WERI-Rb-1 (cell line): Measurements from ENCODE around the gene PLIN3.
"Not testable (repeated sequence)": the region's sequence is repeated elsewhere in the genome, so short reads cannot be mapped to it uniquely, and the experiment has no call there.

Source experiments
- DNase-seq: peaks from one replicate; pipeline ENCODE4 v3.0.0-alpha.2; 2020
- H3K27ac ChIP-seq: fragments of 250-450 bp; sonication (Bioruptor Pico); 2 replicates; pipeline ENCODE4 v1.5.1; 2020; ENCODE audit warnings: mild to moderate bottlenecking, moderate library complexity
- H3K27me3 ChIP-seq: fragments of 250-450 bp; sonication (Bioruptor Pico); 2 replicates; pipeline ENCODE4 v1.5.1; 2021; ENCODE audit warnings: mild to moderate bottlenecking, low read depth, moderate library complexity; ENCODE audit not compliant: insufficient read depth, severe bottlenecking
- H3K36me3 ChIP-seq: fragments of 250-450 bp; sonication (Bioruptor Pico); 2 replicates; pipeline ENCODE4 v1.5.1; 2020; ENCODE audit warnings: mild to moderate bottlenecking, moderate library complexity
- H3K4me3 ChIP-seq: 2 replicates; pipeline ENCODE4 v1.5.1; 2011; ENCODE audit warnings: low read depth, mild to moderate bottlenecking, control low read depth, low read length
- H3K9me3 ChIP-seq: fragments of 250-450 bp; sonication (Bioruptor Pico); 2 replicates; pipeline ENCODE4 v1.5.1; 2021; ENCODE audit warnings: mild to moderate bottlenecking, moderate library complexity; ENCODE audit not compliant: severe bottlenecking
- TF ChIP-seq, protein P1 (sequence below): IDR thresholded peaks from 2 replicates; pipeline ENCODE4 v1.5.1; 2011; ENCODE audit warnings: low read depth, mild to moderate bottlenecking, control low read depth, inconsistent platforms, low read length

The PLIN3 gene

DNA sequence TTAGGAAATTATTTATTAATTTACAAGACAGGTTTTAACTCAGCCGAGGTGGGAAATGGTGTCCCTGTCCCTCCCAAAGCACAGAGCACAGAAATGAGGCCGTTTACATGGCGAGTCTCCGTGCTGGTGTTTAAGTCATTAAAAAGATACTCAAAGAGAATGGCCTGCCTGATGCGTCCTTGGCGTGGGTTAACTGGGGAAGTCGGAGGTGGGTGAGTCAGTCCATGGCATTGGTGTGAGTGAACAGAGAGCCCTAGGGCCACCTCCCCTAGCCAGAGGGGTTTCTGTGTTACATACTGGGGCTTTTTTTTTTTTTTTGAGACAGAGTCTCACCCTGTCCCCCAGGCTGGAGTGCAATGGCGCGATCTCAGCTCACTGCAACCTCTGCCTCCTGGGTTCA lies 72.1 kb downstream of the PLIN3 start:
- Histone ChIP-seq H3K4me3 (no peak overlapping the region), H3K36me3 (peaks cover 48% of the 10 kb centered on the region)
- DNase-seq, result no peak

DNA sequence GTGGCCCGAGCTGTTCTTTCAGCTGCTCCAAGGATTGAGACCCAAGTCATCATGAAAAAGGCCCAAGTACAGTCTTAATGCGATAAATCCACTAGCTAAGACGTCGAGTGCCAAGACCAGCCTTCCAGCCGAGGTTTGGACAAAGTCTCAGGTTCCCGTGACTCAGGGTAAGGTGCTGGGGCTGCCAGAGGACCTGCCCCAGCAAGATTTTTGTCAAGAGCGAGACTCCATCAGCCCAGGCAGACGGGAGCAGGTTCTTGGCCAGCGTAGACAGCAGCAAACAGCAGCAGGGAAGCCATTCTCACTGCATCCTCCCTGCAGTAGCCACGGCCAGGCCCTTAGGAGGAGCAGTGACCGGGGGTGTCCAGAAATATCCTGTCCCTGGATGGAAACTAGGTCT lies 72.5 kb downstream of the PLIN3 start:
- TF ChIP-seq, protein P1, sequence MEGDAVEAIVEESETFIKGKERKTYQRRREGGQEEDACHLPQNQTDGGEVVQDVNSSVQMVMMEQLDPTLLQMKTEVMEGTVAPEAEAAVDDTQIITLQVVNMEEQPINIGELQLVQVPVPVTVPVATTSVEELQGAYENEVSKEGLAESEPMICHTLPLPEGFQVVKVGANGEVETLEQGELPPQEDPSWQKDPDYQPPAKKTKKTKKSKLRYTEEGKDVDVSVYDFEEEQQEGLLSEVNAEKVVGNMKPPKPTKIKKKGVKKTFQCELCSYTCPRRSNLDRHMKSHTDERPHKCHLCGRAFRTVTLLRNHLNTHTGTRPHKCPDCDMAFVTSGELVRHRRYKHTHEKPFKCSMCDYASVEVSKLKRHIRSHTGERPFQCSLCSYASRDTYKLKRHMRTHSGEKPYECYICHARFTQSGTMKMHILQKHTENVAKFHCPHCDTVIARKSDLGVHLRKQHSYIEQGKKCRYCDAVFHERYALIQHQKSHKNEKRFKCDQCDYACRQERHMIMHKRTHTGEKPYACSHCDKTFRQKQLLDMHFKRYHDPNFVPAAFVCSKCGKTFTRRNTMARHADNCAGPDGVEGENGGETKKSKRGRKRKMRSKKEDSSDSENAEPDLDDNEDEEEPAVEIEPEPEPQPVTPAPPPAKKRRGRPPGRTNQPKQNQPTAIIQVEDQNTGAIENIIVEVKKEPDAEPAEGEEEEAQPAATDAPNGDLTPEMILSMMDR, result no peak
- no peak for DNase-seq
- Histone ChIP-seq H3K9me3 (no peaks in the 10 kb centered on the region), H3K36me3 (peaks cover 48% of the 10 kb centered on the region), H3K4me3 (no peak overlapping the region), H3K27me3 (no peaks in the 10 kb centered on the region), H3K27ac (no peak overlapping the region)

More for the DNA sequence above, 72.1 kb downstream of the PLIN3 start:
- Histone ChIP-seq H3K27me3 (no peaks in the 10 kb centered on the region), H3K9me3 (no peaks in the 10 kb centered on the region), H3K27ac (no peak overlapping the region)
- TF ChIP-seq, protein P1, result no peak

DNA sequence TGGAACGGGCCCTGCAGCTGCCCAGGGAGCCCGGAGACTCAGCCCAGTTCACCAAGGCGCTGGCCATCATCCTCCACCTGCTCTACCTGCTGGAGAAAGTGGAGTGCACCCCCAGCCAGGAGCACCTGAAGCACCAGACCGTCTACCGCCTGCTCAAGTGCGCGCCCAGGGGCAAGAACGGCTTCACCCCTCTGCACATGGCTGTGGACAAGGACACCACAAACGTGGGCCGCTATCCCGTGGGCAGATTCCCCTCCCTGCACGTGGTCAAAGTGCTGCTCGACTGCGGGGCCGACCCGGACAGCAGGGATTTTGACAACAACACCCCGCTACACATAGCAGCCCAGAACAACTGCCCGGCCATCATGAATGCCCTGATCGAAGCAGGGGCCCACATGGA lies 74.2 kb downstream of the PLIN3 start:
- H3K27ac ChIP-seq, DNase-seq, H3K27me3 ChIP-seq, H3K9me3 ChIP-seq, H3K4me3 ChIP-seq: not testable (repeated sequence)
- peaks cover 41% of the 10 kb centered on the region for H3K36me3 ChIP-seq

DNA sequence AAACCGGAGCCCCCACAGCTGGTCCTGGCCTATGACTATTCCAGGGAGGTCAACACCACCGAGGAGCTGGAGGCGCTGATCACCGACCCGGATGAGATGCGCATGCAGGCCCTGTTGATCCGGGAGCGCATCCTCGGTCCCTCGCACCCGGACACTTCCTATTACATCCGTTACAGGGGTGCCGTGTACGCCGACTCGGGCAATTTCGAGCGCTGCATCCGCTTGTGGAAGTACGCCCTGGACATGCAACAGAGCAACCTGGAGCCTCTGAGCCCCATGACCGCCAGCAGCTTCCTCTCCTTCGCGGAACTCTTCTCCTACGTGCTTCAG lies 74.6 kb downstream of the PLIN3 start:
- not testable (repeated sequence) for H3K27ac ChIP-seq, H3K27me3 ChIP-seq, H3K9me3 ChIP-seq, DNase-seq, H3K4me3 ChIP-seq
- peaks cover 41% of the 10 kb centered on the region for H3K36me3 ChIP-seq

DNA sequence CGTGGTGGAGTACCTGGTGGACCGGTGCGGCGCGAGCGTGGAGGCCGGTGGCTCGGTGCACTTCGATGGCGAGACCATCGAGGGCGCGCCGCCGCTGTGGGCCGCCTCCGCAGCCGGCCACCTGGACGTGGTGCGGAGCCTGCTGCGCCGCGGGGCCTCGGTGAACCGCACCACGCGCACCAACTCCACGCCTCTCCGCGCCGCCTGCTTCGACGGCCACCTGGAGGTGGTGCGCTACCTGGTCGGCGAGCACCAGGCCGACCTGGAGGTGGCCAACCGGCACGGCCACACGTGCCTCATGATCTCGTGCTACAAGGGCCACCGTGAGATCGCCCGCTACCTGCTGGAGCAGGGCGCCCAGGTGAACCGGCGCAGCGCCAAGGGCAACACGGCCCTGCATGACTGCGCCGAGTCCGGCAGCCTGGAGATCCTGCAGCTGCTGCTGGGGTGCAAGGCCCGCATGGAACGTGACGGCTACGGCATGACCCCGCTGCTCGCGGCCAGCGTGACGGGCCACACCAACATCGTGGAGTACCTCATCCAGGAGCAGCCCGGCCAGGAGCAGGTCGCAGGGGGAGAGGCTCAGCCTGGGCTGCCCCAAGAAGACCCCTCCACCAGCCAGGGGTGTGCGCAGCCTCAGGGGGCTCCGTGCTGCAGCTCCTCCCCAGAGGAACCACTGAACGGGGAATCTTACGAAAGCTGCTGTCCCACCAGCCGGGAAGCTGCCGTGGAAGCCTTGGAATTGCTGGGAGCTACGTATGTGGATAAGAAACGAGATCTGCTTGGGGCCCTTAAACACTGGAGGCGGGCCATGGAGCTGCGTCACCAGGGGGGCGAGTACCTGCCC lies 75.2 kb downstream of the PLIN3 start:
- not testable (repeated sequence) for DNase-seq, H3K9me3 ChIP-seq, H3K27me3 ChIP-seq
- peak overlapping the region; percentile 96 for H3K27ac ChIP-seq
- H3K36me3 ChIP-seq, result peaks cover 38% of the 10 kb centered on the region
- peak overlapping the region; percentile 71 for H3K4me3 ChIP-seq

DNA sequence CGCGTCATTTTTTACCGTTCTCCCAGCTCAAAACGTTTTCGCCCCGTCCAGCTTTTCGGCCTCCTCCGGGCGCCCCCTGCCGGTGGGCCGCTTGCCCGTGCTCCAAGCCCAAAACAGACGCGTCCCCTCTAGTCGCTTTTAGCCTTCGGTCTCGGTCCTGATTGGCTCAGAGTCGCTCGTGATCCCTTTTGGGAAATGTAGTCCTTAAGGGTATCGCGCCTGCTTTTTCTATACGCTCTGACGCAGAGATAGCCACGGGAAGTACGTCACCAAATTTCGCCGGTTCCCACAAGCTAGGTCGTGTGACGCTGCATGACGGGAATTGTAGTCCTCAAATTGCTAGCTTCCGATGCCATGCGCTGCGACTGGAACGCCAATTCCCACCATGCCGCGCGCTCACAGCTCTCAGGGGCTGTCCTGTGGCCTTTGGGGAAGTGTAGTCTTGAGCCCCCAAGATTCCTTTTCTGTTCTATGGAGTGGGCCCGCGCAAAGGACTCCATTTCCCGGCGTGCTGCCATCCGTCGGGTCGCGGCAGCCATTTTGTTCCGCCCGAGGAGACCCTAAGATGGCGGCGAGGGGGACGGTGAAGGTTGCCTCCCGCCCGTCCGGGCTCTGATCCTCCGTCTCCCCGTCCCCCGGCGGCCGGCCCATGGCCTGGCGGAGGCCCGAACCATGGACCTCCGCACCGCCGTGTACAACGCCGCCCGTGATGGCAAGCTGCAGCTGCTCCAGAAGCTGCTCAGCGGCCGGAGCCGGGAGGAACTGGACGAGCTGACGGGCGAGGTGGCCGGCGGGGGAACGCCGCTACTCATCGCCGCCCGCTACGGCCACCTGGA lies 76.1 kb downstream of the PLIN3 start, which contains the start of gene FEM1A:
Gene FEM1A (plus strand): TSS at position 552 of the 836 bp plus-strand sequence. CDS start 121 bp downstream, at position 673.
- TF ChIP-seq, protein P1, result peak; percentile 93
- Histone ChIP-seq H3K9me3 (no peaks in the 10 kb centered on the region), H3K36me3 (peaks cover 31% of the 10 kb centered on the region), H3K4me3 (peak within 1 kb of the TSS; percentile 71), H3K27ac (peak within 1 kb of the TSS; percentile 96), H3K27me3 (no peaks in the 10 kb centered on the region)
- DNase-seq, result peak; percentile 99
